GM21526 (cell line): ENCODE results near the gene MYPN.
"Not testable (repeated sequence)": the region's sequence is repeated elsewhere in the genome, so short reads cannot be mapped to it uniquely, and the experiment has no call there.

ENCODE experiments used
- ATAC-seq: cut with Tn5 transposase; IDR thresholded peaks from one replicate; pipeline ENCODE4 v1.9.1; 2021; ENCODE audit warnings: moderate library complexity; ENCODE audit not compliant: unreplicated experiment, low FRiP score

MYPN gene, protein sequence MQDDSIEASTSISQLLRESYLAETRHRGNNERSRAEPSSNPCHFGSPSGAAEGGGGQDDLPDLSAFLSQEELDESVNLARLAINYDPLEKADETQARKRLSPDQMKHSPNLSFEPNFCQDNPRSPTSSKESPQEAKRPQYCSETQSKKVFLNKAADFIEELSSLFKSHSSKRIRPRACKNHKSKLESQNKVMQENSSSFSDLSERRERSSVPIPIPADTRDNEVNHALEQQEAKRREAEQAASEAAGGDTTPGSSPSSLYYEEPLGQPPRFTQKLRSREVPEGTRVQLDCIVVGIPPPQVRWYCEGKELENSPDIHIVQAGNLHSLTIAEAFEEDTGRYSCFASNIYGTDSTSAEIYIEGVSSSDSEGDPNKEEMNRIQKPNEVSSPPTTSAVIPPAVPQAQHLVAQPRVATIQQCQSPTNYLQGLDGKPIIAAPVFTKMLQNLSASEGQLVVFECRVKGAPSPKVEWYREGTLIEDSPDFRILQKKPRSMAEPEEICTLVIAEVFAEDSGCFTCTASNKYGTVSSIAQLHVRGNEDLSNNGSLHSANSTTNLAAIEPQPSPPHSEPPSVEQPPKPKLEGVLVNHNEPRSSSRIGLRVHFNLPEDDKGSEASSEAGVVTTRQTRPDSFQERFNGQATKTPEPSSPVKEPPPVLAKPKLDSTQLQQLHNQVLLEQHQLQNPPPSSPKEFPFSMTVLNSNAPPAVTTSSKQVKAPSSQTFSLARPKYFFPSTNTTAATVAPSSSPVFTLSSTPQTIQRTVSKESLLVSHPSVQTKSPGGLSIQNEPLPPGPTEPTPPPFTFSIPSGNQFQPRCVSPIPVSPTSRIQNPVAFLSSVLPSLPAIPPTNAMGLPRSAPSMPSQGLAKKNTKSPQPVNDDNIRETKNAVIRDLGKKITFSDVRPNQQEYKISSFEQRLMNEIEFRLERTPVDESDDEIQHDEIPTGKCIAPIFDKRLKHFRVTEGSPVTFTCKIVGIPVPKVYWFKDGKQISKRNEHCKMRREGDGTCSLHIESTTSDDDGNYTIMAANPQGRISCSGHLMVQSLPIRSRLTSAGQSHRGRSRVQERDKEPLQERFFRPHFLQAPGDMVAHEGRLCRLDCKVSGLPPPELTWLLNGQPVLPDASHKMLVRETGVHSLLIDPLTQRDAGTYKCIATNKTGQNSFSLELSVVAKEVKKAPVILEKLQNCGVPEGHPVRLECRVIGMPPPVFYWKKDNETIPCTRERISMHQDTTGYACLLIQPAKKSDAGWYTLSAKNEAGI (N-terminal part only)

GRCh38 chr10:68109331-68109730 is at the start of gene MYPN:
TSS of gene MYPN (plus strand) at chr10:68109488. CDS start at chr10:68121439, 11,951 bp downstream.
- no peak for ATAC-seq

DNA sequence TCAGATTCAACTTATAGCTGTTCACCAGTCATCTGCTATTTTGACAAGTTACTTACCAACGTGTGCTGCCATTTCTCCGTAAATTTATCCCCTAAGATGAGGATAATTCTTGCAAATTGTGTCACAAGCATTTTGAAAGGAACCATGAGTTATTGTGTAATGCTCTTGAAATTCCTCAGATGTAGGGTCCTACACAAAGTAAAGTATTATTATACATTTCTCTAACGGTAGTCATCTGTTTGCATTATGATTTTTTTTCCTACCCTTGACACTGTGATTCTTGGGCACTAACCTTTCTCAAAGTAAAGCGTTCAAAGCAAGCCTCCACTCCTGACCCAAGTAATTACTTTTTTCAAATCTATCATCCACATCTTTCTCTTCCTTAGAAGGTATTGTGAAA is 42.3 kb upstream of the MYPN start:
- no peak for ATAC-seq

GRCh38 chr10:68067508-68067907 is 41.8 kb upstream of the MYPN start:
- no peak for ATAC-seq

DNA sequence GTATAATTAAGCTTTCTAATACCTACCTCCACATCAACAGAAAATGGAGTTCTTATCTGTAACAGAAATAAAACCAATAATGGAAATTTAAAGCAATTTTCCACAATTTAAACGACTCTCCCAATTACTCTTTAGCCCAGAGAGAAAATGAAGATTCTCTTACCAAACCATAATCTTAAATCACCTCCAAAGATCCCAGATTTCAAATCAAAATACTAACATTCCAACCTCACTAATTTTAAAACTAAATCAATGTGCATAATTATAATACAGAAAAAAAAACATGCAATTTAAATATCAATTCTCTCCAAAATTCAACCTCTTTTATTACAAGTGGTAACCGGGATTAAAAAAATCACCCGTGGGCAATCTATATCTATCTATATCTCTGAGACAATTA is 35.7 kb upstream of the MYPN start:
- ATAC-seq, result no peak

- no peak for ATAC-seq
Observed at GRCh38 chr10:68074031-68074774, 35.1 kb upstream of the MYPN start.

DNA sequence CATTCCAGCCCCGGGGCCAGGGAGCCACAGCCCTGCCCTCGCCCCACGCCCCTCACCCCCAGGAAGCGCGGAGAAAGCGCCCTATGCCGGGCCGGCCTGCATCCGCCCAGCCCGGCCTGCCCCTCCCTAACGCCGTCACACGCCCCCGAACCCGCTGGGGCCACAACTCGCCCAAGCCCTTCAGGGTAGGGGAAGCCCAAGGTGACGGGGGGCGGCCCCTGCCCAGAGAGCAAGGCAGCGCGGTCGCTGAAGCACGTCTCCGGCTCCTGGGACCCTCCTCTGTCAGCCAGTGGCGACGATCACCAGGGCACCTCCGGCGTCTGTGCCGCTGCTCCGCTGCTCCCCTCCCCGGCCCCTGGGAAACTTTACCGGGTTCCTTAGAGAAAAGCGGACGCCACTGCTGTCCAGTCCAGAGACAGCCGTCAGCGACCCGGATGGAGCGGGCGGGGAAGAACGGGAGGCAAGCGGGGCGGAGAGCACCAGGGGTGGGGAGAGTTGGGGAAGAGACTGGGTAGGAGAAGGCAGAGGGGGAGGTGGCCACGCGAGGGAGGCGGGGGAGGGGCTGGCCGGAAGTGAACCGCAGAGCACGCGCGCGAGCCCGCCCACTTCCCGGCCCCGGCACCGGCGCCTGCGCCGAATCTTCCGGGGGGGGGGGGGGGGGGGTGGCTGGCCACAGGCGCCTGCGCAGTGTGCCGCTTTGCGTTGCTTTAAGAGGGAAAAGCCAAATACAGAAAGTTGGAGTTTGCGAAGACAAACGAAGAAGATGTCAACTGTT is 34.3 kb upstream of the MYPN start, which contains the start of gene HERC4:
HERC4 (minus strand) TSS at position 509 of the 775 bp plus-strand sequence. CDS start 2,175 bp downstream, outside the sequence.
- peak; percentile 78 for ATAC-seq

DNA sequence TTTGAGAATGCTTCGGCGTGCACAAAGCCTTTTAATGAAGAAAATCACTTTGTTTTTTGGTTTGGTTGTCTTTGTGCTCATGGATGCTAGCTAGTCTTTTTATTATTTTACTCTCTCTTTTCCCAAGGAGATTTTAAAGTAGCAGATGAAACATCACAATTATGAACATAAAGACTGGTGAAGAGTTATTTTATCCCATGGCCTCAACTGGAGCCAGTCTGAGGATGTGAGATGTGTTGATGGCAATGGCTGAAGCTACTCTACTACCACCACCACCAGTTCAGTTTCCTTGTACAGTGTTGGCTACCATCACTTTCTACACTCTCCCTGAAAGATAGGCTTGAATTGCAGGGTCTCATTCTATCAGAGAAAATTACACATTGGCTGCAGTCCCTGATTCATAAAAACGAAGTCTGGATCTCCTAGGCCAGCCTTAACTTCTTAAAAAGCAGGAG is 33.7 kb upstream of the MYPN start:
- no peak for ATAC-seq

DNA sequence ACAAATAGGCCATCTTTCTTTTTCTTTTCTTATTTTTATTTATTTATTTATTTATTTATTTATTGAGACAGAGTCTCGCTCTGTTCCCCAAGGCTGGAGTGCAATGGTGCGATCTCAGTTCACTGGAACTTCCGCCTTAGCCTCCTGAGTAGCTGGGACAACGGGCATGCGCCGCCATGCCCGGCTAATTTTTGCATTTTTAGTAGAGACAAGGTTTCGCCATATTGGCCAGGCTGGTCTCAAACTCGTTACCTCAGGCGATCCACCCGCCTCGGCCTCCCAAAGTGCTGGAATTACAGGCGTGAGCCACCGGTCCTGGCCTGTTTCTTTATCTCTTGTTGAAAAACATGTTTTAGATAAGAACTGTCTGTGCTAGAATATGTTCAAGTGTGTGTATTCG is 33.2 kb upstream of the MYPN start:
- not testable (repeated sequence) for ATAC-seq

- no peak for ATAC-seq
Observed at GRCh38 chr10:68077026-68077425, 32.3 kb upstream of the MYPN start.

DNA sequence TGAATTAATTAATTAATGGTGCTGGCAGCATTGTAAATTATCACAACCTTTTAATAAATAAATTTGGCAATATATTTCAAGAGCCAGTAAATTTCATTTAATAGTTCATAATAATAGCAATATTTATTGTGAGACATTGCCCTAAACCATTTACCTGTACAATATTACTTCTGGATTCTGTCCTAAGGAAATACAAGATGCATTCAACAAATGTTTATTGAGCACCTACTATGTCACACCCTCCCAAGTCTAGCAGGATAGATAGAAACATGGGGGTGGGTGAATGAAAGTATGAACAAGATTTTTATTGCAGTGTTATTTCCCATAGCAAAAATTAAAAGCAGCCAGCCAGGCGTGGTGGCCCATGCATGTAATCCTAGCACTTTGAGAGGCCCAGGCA is 29.9 kb upstream of the MYPN start:
- no peak for ATAC-seq

DNA sequence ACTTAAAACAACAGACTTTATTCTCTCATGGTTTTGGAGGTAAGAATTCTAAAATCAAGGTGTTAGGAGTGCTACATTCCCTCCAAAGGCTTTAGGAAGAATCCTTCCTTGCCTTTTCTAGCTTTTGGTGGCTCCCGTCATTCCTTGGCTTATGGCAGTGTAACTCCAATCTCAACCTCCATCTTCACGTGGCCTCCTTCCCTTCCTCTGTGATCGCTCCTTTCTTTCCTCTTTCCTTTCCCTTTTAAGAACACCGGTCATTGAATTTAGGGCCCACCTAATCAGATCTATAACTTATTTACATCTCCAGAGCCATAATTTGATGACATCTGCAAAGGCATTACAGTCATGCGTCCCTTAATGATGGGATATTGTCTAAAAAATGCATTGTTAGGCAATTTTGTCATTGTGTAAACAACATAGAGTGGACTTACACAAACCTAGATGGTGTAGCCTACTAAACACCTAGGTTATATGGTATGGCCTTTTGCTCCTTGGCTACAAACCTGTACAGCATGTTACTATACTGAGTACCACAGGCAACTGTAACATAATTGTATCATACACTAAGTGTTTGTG is 28.3 kb upstream of the MYPN start:
- ATAC-seq, result no peak

DNA sequence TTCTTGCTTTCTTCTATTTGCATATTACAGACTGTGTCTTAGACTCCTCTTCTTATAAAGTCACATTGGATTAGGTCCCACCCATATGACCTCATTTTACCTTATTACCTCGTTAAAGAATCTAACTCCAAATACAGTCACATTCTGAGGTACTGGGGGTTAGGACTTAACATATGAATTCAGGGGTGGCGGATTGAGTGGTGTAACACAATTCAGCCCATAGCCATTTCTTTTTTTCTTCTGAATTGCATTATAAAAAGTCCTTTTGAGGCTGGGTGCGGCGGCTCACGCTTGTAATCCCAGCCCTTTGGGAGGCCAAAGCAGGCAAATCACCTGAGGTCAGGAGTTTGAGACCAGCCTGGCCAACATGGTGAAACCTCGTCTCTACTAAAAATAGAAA is 27.4 kb upstream of the MYPN start:
- no peak for ATAC-seq

DNA sequence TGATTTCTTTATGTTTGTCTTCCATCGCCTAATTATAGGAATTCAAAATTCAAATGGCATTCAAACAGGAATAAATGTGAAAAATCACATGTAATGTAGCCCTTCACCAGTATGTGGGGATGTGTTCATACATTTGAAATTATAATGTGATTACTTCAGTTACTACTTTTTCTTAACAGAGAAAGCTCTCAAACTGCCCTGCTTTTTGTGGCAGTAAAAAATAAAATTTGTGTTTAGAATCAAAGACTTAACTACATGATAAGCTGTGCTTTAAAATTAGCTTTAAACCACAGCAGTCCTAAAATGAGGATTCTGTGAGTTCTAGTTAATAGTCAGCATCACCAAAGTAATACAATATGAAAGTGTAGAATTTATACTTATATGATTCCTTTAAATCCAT is 26.4 kb upstream of the MYPN start:
- ATAC-seq, result no peak

DNA sequence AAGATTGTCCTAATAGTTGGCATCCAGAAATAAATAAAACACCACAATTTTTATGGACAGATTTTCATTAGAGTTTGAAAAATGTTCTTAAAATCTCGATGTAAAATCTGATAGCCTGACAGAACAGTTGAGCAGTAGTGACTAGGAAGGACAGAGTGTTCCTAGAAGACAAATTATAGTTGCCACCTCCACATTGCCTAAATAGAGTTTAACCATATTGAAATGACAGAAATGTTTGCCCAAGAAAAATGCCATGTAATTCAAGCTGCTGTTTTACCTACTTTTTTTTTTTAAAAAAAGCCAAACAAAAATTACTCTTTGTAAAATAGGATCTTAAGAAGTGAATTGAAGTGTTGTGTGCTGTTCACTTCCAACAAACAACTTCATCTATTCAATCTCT is 25.3 kb upstream of the MYPN start:
- ATAC-seq, result no peak

DNA sequence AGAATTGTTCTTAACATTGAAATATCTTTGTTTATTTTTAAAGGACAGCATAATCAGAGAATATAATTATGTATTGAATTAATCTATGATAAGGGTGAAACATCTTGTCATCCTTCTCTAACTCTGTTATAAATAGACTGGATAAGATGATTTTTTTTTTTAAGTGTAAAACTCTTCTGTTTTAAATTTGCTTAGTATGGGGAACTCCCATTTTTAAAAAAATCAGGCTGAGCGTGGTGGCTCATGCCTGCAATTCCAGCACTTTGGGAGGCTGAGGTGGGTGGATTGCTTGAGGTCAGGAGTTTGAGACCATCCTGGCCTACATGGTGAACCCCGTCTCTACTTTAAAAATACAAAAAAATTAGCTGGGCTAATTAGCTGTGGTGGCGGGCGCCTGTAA is 24.8 kb upstream of the MYPN start:
- no peak for ATAC-seq

DNA sequence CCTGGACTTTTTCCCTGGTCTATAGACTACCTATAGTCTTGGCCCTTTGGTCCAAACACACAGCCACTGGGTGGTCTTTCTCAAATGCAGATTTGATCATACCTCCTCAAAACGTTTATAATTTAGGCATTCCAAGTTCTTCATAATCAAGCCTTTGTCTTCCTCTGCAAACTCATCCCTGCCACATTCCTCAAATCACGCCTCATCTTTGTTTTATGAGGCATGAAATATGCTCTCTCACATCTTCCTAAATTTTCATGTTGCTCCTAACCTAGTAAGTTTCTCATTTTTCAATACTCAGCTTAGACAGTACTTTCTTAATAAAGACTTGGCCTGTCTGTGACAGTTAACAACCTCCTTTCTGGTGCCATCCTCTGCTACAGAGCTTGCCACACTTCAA is 23.3 kb upstream of the MYPN start:
- ATAC-seq, result no peak

DNA sequence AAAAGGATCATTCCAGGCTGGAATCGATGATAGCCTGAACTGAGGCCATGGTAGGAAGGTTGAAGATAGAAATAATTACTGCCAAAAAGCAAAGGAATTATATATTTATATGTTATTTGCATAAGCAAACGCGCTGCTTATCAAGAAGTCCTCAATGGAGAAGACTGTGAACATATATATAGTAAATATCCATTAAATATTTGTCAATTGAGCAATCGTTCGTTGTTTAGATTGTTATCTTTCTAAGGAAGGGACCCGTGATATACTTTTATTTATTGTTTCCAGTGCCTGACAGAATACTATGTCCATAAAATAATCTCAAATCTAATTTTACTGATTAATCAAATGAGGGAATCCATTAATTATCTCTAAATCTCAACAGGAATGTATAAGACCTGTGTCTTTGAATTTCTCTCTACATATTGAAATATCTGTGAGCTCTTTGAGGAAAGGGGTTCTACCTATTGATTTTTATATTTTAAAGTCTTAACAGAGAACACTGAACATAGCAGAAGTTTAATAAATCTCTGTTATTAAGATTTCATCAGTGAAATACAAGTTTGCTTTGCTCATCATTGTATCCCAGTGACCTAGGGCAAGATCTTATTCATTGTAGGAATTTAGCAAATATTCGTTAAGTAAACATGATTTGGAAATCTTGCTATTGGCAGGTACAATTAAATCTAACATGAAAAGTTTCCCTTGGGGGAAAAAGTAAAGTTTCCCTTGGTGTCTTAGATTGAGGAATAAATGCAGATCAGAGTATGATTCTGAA is 22.2 kb upstream of the MYPN start:
- ATAC-seq, result no peak
